ENCODE data around the gene LRCOL1. TPM values are rescaled to one million over a fixed set of nuclear protein-coding genes. Genes with fewer than 3 reads are reported as not detected.

LRCOL1 gene
- total and polyA plus RNA-seq, 9 donors, result 0.11 to 0.71 (median 0.63) TPM; not detected in 5

GRCh38 chr12:132637811-132638210 is 27.4 kb upstream of the LRCOL1 start:
- Histone ChIP-seq H3K4me1 (ENCODE audit: insufficient read depth) (no peaks in the 10 kb centered on the region), H3K4me3 (no peak overlapping the region), H3K27ac (no peak overlapping the region), H3K9me3 (no peaks in the 10 kb centered on the region), H3K27me3 (no peaks in the 10 kb centered on the region), H3K36me3 (no peaks in the 10 kb centered on the region)
- DNase-seq, result no peak
- intact Hi-C loops (cut with DNase I), result loop anchor here in 1 of 4 donors (2.0 to 10.0 kb wide), 2 partner anchors 37 to 223 kb away; no protein-coding TSS in a partner anchor
- TF ChIP-seq CTCF (IDR thresholded peaks at IDR 0.05), result no peak
- TF ChIP-seq EP300 (IDR thresholded peaks at IDR 0.05), result no peak
- no peak for TF ChIP-seq POLR2A (IDR thresholded peaks at IDR 0.05)
- 90 to 94% (median 90%) methylated on average over 18 of the region's 18 CpGs for WGBS, 3 donors

GRCh38 chr12:132635076-132635955 is 24.9 kb upstream of the LRCOL1 start:
- no peaks in the 10 kb centered on the region for H3K9me3 ChIP-seq
- WGBS, 3 donors, result 91 to 96% (median 93%) methylated on average over 29 of the region's 29 CpGs
- H3K4me3 ChIP-seq, result no peak overlapping the region
- no peaks in the 10 kb centered on the region for H3K4me1 ChIP-seq (ENCODE audit: insufficient read depth)
- no peak overlapping the region for H3K27ac ChIP-seq
- no peaks in the 10 kb centered on the region for H3K36me3 ChIP-seq
- TF ChIP-seq POLR2A (IDR thresholded peaks at IDR 0.05) (no peak), EP300 (IDR thresholded peaks at IDR 0.05) (no peak), CTCF (IDR thresholded peaks at IDR 0.05) (no peak)
- intact Hi-C loops (cut with DNase I), result loop anchor here in 1 of 4 donors (10.0 kb wide), 1 partner anchor 221 kb away; no protein-coding TSS in a partner anchor
- DNase-seq, result no peak
- H3K27me3 ChIP-seq, result no peaks in the 10 kb centered on the region

- Histone ChIP-seq H3K27me3 (no peaks in the 10 kb centered on the region), H3K4me3 (no peak overlapping the region), H3K36me3 (no peaks in the 10 kb centered on the region), H3K27ac (no peak overlapping the region), H3K9me3 (no peaks in the 10 kb centered on the region), H3K4me1 (ENCODE audit: insufficient read depth) (no peaks in the 10 kb centered on the region)
- no peak for DNase-seq
- intact Hi-C loops (cut with DNase I), result loop anchor here in 1 of 4 donors (10.0 kb wide), 1 partner anchor 220 kb away; no protein-coding TSS in a partner anchor
- WGBS, 3 donors, result 93 to 96% (median 95%) methylated on average over 21 of the region's 21 CpGs
- TF ChIP-seq POLR2A (IDR thresholded peaks at IDR 0.05), result no peak
- no peak for TF ChIP-seq EP300 (IDR thresholded peaks at IDR 0.05)
- TF ChIP-seq CTCF (IDR thresholded peaks at IDR 0.05), result no peak
Measured at GRCh38 chr12:132634411-132634990, 24.1 kb upstream of the LRCOL1 start.

GRCh38 chr12:132633901-132634300 is 23.5 kb upstream of the LRCOL1 start:
- 87 to 90% (median 88%) methylated on average over 10 of the region's 10 CpGs for WGBS, 3 donors
- H3K27me3 ChIP-seq, result no peaks in the 10 kb centered on the region
- TF ChIP-seq EP300 (IDR thresholded peaks at IDR 0.05), result no peak
- TF ChIP-seq CTCF (IDR thresholded peaks at IDR 0.05), result no peak
- TF ChIP-seq POLR2A (IDR thresholded peaks at IDR 0.05), result no peak
- no peaks in the 10 kb centered on the region for H3K9me3 ChIP-seq
- intact Hi-C loops (cut with DNase I), result loop anchor here in 1 of 4 donors (10.0 kb wide), 1 partner anchor 219 kb away; no protein-coding TSS in a partner anchor
- no peak overlapping the region for H3K27ac ChIP-seq
- DNase-seq, result no peak
- no peaks in the 10 kb centered on the region for H3K4me1 ChIP-seq (ENCODE audit: insufficient read depth)
- H3K36me3 ChIP-seq, result no peaks in the 10 kb centered on the region
- no peak overlapping the region for H3K4me3 ChIP-seq
